OCI-LY1 (cell line): ENCODE results near the gene QRFPR.
"Not testable (repeated sequence)": the region's sequence is repeated elsewhere in the genome, so short reads cannot be mapped to it uniquely, and the experiment has no call there.

Experiments used
- EZH2 ChIP-seq: fragments of 200-600 bp; sonication (generic), shearing (Covaris generic); IDR thresholded peaks from 2 replicates; pipeline ENCODE4 v1.8.0; 2017; ENCODE audit warnings: borderline replicate concordance, mixed run types, mild to moderate bottlenecking, antibody characterized with exemption, low read length, moderate library complexity, mixed read lengths
- TF ChIP-seq, protein P1 (sequence below): fragments of 200-600 bp; sonication (generic), shearing (Covaris generic); IDR thresholded peaks from 2 replicates; pipeline ENCODE4 v1.5.1; 2017; ENCODE audit warnings: mild to moderate bottlenecking, antibody characterized with exemption, low read length, moderate library complexity, mixed read lengths

DNA sequence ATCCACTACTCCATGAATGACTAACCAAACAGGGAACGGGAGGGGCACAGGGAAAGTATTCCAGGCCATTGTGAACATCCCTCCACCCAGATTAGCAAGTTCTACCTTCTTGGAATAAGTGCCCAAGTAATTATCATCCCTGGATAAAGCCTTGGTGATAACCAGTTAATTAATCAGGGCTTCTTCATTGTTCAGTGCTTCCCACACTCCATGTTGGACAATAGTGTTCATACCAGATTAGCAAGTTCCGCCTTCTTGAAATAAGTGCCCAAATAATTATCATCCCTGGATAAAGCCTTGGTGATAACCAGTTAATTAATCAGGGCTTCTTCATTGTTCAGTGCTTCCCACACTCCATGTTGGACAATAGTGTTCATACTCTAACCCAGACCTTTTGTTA, 67.4 kb downstream of the QRFPR start:
- TF ChIP-seq, protein P1, sequence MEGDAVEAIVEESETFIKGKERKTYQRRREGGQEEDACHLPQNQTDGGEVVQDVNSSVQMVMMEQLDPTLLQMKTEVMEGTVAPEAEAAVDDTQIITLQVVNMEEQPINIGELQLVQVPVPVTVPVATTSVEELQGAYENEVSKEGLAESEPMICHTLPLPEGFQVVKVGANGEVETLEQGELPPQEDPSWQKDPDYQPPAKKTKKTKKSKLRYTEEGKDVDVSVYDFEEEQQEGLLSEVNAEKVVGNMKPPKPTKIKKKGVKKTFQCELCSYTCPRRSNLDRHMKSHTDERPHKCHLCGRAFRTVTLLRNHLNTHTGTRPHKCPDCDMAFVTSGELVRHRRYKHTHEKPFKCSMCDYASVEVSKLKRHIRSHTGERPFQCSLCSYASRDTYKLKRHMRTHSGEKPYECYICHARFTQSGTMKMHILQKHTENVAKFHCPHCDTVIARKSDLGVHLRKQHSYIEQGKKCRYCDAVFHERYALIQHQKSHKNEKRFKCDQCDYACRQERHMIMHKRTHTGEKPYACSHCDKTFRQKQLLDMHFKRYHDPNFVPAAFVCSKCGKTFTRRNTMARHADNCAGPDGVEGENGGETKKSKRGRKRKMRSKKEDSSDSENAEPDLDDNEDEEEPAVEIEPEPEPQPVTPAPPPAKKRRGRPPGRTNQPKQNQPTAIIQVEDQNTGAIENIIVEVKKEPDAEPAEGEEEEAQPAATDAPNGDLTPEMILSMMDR, result not testable (repeated sequence)
- not testable (repeated sequence) for TF ChIP-seq EZH2
